PC-9 (cell line): ENCODE data around the gene AUTS2. TPM values are rescaled to one million over a fixed set of nuclear protein-coding genes. Genes with fewer than 3 reads are reported as not detected.

Experiments used
- BruUV-seq: library from RNA; stranded (reverse); fragments of 400-500 nt; replicated peaks from 2 replicates; lab custom pipeline; 2021; lab: Mats Ljungman, UMichigan
- CTCF ChIA-PET: fragments of 300-600 bp; sonication (Branson Sonifier 250); formaldehyde crosslinking; loops from one replicate; lab custom pipeline; 2022; ENCODE audit warnings: antibody characterized with exemption; lab: Charles Lee
- POLR2A ChIA-PET: fragments of 300-600 bp; sonication (Branson Sonifier 250); formaldehyde crosslinking; loops from one replicate; lab custom pipeline; 2022; ENCODE audit warnings: antibody characterized with exemption; ENCODE audit not compliant: unreplicated experiment; lab: Charles Lee
- DNase-seq, 2 experiments: peaks; one replicate each; pipeline versions ENCODE4 v3.0.0 to v3.0.0-alpha.2; 2015 to 2022; ENCODE audit warnings: mixed read lengths in 1 of 2
- H2AFZ ChIP-seq: fragments of 200-600 bp; sonication (generic); 2 replicates; pipeline ENCODE4 v1.8.1; 2017; ENCODE audit warnings: antibody characterized with exemption
- H3F3A ChIP-seq: fragments of 200-600 bp; sonication (generic); 2 replicates; pipeline ENCODE4 v1.8.1; 2017; ENCODE audit warnings: antibody characterized with exemption, mild to moderate bottlenecking, low read depth; ENCODE audit not compliant: insufficient read depth
- H3K27ac ChIP-seq: fragments of 200-600 bp; sonication (generic); 2 replicates; pipeline ENCODE4 v1.6.1; 2016; ENCODE audit warnings: mixed run types
- H3K27me3 ChIP-seq: fragments of 200-600 bp; sonication (generic); 2 replicates; pipeline ENCODE4 v1.6.1; 2016; ENCODE audit warnings: low read depth, mixed run types; ENCODE audit not compliant: insufficient read depth
- H3K36me3 ChIP-seq: fragments of 200-600 bp; sonication (generic); 2 replicates; pipeline ENCODE4 v1.6.1; 2016; ENCODE audit warnings: low read depth, mixed run types
- H3K4me1 ChIP-seq: fragments of 200-600 bp; sonication (generic); replicated peaks from 2 replicates; pipeline ENCODE4 v1.6.1; 2016; ENCODE audit warnings: mixed run types; ENCODE audit not compliant: insufficient read depth
- H3K4me2 ChIP-seq: fragments of 200-600 bp; sonication (generic); 2 replicates; pipeline ENCODE4 v1.6.1; 2017; ENCODE audit warnings: mixed run types
- H3K4me3 ChIP-seq: fragments of 200-600 bp; sonication (generic); 2 replicates; pipeline ENCODE4 v1.6.1; 2016; ENCODE audit warnings: mixed run types
- H3K79me2 ChIP-seq: fragments of 200-600 bp; sonication (generic); 2 replicates; pipeline ENCODE4 v1.6.1; 2017; ENCODE audit warnings: low read depth, mixed run types
- H3K9me2 ChIP-seq: fragments of 200-600 bp; sonication (generic); 2 replicates; pipeline ENCODE4 v1.8.1; 2017; ENCODE audit warnings: mild to moderate bottlenecking; ENCODE audit not compliant: insufficient read depth
- H3K9me3 ChIP-seq: fragments of 200-600 bp; sonication (generic); 2 replicates; pipeline ENCODE4 v1.8.1; 2016; ENCODE audit warnings: low read depth; ENCODE audit not compliant: insufficient read depth
- H4K20me1 ChIP-seq: fragments of 200-600 bp; sonication (generic); 2 replicates; pipeline ENCODE4 v1.8.1; 2017; ENCODE audit not compliant: insufficient read depth
- EZH2 ChIP-seq: fragments of 200-600 bp; sonication (generic); IDR thresholded peaks from 2 replicates; pipeline ENCODE4 v1.8.0; 2017; ENCODE audit warnings: antibody characterized with exemption, low read depth
- intact Hi-C: fragments of 100-400 bp; cut with micrococcal nuclease; formaldehyde crosslinking; loops from one replicate; pipeline ENCODE4 v1.10.0; 2022; ENCODE audit not compliant: unreplicated experiment
- total RNA-seq: library from RNA; stranded (reverse); gene quantifications from 2 replicates; pipeline ENCODE4 v1.2.3, GENCODE V29; 2021
- TF ChIP-seq, protein P1 (sequence below): fragments of 200-600 bp; sonication (generic); conservative IDR thresholded peaks from 2 replicates; pipeline ENCODE4 v1.6.1; 2017; ENCODE audit warnings: mixed run types, antibody characterized with exemption, mild to moderate bottlenecking, moderate library complexity

AUTS2 gene
- total RNA-seq, 1 experiment from 2014 or later, result not detected

DNA sequence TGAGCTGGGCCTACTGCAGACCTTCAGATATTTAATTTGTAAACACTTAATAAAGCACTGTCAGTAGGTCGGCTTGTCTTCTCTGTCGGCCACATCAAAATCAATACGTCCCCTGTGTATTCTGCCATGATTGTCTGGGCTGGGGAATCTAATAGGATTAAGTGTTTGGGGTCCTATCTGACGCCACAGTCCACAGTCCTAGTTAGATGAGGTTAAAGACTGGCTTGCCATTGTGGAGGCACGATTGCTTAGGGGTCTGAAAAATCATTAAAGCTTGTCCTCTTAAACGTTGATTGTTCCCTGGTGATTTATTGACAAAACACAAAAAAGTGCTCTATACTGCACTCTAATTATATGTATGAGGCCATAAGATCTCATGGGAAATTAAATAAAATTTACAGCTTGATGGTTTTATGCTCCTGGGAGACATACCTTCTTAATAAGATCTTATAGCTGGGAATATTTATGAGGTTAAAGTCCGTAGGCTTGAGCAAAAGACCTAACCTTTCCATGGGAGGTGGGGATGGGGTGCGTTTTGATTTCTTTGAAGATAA is 883.4 kb downstream of the AUTS2 start:
- Histone ChIP-seq H3F3A (no peaks in the 10 kb centered on the region), H3K36me3 (no peaks in the 10 kb centered on the region), H3K27me3 (no peaks in the 10 kb centered on the region), H3K4me3 (no peak overlapping the region), H4K20me1 (no peaks in the 10 kb centered on the region), H3K27ac (no peak overlapping the region), H3K4me2 (no peak overlapping the region), H3K79me2 (no peaks in the 10 kb centered on the region), H3K4me1 (no peaks in the 10 kb centered on the region), H3K9me2 (no peaks in the 10 kb centered on the region), H3K9me3 (no peaks in the 10 kb centered on the region), H2AFZ (no peak overlapping the region)
- no peak for TF ChIP-seq EZH2
- TF ChIP-seq, protein P1, sequence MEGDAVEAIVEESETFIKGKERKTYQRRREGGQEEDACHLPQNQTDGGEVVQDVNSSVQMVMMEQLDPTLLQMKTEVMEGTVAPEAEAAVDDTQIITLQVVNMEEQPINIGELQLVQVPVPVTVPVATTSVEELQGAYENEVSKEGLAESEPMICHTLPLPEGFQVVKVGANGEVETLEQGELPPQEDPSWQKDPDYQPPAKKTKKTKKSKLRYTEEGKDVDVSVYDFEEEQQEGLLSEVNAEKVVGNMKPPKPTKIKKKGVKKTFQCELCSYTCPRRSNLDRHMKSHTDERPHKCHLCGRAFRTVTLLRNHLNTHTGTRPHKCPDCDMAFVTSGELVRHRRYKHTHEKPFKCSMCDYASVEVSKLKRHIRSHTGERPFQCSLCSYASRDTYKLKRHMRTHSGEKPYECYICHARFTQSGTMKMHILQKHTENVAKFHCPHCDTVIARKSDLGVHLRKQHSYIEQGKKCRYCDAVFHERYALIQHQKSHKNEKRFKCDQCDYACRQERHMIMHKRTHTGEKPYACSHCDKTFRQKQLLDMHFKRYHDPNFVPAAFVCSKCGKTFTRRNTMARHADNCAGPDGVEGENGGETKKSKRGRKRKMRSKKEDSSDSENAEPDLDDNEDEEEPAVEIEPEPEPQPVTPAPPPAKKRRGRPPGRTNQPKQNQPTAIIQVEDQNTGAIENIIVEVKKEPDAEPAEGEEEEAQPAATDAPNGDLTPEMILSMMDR, result no peak
- no TSS peak for BruUV-seq
- POLR2A ChIA-PET, result no interaction called here
- intact Hi-C loops, result no loop called here
- CTCF ChIA-PET, result no interaction called here
- no peak for DNase-seq

DNA sequence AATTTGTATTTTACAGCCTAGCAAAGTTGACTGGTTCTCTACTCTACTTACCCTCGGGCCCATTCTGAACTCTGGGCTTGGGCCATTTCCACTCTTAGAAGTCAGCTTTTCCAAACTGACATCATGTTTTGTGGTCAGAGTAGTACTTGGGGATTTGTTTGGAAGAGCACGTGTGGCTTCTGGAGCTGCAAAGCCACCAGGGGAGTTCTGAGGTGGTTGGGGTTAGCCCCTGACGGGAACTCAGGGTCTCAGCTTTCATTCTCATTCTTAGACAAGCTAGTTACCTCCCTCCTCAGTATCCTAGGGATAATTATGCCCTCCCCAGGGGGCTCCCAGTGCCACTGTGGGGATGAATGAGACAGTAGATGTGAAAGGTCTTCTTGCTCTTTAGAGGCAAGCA is 886.0 kb downstream of the AUTS2 start:
- H3F3A ChIP-seq, result no peaks in the 10 kb centered on the region
- no peak overlapping the region for H3K27ac ChIP-seq
- H3K4me1 ChIP-seq, result no peaks in the 10 kb centered on the region
- H3K79me2 ChIP-seq, result no peaks in the 10 kb centered on the region
- H3K27me3 ChIP-seq, result peaks cover 10% of the 10 kb centered on the region; the same call in 1 of the 2 replicates
- DNase-seq, result no peak
- no peak overlapping the region for H2AFZ ChIP-seq
- no peak overlapping the region for H3K4me3 ChIP-seq
- H3K4me2 ChIP-seq, result no peak overlapping the region
- H4K20me1 ChIP-seq, result no peaks in the 10 kb centered on the region
- ChIA-PET CTCF (no interaction called here), POLR2A (no interaction called here)
- H3K36me3 ChIP-seq, result no peaks in the 10 kb centered on the region
- no TSS peak for BruUV-seq
- no peaks in the 10 kb centered on the region for H3K9me3 ChIP-seq
- intact Hi-C loops, result no loop called here
- H3K9me2 ChIP-seq, result no peaks in the 10 kb centered on the region
- TF ChIP-seq EZH2, result no peak
- TF ChIP-seq, protein P1, result no peak

DNA sequence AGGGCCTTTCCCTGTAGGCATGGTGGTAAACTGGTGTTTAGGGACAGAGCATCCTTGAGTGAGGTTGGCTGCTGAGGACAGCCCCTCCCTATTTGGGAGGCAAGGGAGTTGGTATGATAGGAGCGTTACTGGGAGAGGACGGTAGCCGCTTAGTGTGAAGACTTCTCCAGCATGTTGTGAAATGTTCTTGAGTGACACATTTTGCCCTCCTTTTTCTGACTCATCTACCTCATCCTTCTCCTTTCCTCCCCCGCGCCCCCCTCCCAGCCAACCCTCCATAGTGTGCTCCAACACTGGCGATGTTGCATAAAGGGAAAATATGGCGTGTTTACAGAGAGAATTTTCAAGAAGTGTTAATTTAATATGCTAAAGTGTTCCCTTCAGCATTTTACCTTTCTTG is 888.7 kb downstream of the AUTS2 start:
- Histone ChIP-seq H4K20me1 (no peaks in the 10 kb centered on the region; the same call in 1 of the 2 replicates), H3K27ac (no peak overlapping the region), H3F3A (no peaks in the 10 kb centered on the region), H3K4me3 (no peak overlapping the region), H3K4me2 (no peak overlapping the region), H3K36me3 (no peaks in the 10 kb centered on the region), H3K9me2 (no peaks in the 10 kb centered on the region), H2AFZ (no peak overlapping the region), H3K27me3 (peaks cover 10% of the 10 kb centered on the region; the same call in 1 of the 2 replicates), H3K79me2 (no peaks in the 10 kb centered on the region), H3K4me1 (no peaks in the 10 kb centered on the region), H3K9me3 (no peaks in the 10 kb centered on the region)
- no TSS peak for BruUV-seq
- DNase-seq, result no peak
- TF ChIP-seq EZH2, result no peak
- TF ChIP-seq, protein P1, result no peak
- ChIA-PET POLR2A (no interaction called here), CTCF (no interaction called here)
- intact Hi-C loops, result no loop called here
